BLaER1 treated with 17β-estradiol and CSF1 and Interleukin-3, amounts not matched to agents 10 nM and 100 nM (cell line): ENCODE results near the gene LHX2.

Experiments used
- H3K27ac ChIP-seq, 11 experiments: shearing (Covaris generic); formaldehyde crosslinking; 2 replicates each; pipeline ENCODE4 v1.8.1; 2022
- H3K27me3 ChIP-seq, 11 experiments: shearing (Covaris generic); formaldehyde crosslinking; 2 replicates each; pipeline ENCODE4 v1.8.1; 2022
- H3K36me3 ChIP-seq, 11 experiments: shearing (Covaris generic); formaldehyde crosslinking; 2 replicates each; pipeline ENCODE4 v1.8.1; 2022
- H3K4me1 ChIP-seq, 10 experiments: shearing (Covaris generic); formaldehyde crosslinking; 2 replicates each; pipeline ENCODE4 v1.8.1; 2022
- H3K4me2 ChIP-seq, 11 experiments: shearing (Covaris generic); formaldehyde crosslinking; 2 replicates each; pipeline ENCODE4 v1.8.1; 2022
- H3K4me3 ChIP-seq, 10 experiments: shearing (Covaris generic); formaldehyde crosslinking; 2 replicates each; pipeline ENCODE4 v1.8.1; 2022
- H3K9ac ChIP-seq, 11 experiments: shearing (Covaris generic); formaldehyde crosslinking; 2 replicates each; pipeline ENCODE4 v1.8.1; 2022
- H3K9me3 ChIP-seq, 11 experiments: shearing (Covaris generic); formaldehyde crosslinking; replicated peaks in 1 of 11; 2 replicates each; pipeline ENCODE4 v1.8.1; 2022
- H4K20me1 ChIP-seq, 11 experiments: shearing (Covaris generic); formaldehyde crosslinking; 2 replicates each; pipeline ENCODE4 v1.8.1; 2022
- Cebpa-rat ChIP-seq, 11 experiments: shearing (Covaris generic); IDR thresholded peaks; 2 replicates each; pipeline ENCODE4 v1.8.1; 2022

Gene LHX2

GRCh38 chr9:124008303-124008693, 3.3 kb upstream of the LHX2 start:
- Histone ChIP-seq H3K27me3 (peaks cover 100% of the 10 kb centered on the region in 11 experiments), H4K20me1 (peaks cover 61 to 96% (median 88%) of the 10 kb centered on the region in 11 experiments; a peak in 21 of 22 replicates), H3K36me3 (no peaks in the 10 kb centered on the region), H3K27ac (no peak overlapping the region), H3K4me2 (peak overlapping the region in 10 of 11 experiments; percentile 13 to 91 (median 49); a peak in 17 of 22 replicates), H3K4me1 (peaks cover 11 to 55% (median 29%) of the 10 kb centered on the region in 10 experiments; a peak in 16 of 20 replicates), H3K9ac (0 out of 22 replicates have a peak overlapping the region, but pooled peaks of 1 of the 11 experiments have one; percentile 13), H3K9me3 (peaks cover 9 to 23% (median 14%) of the 10 kb centered on the region in 11 experiments), H3K4me3 (peak overlapping the region in 4 of 10 experiments; percentile 38 to 58 (median 40); a peak in 8 of 20 replicates)
- no peak for TF ChIP-seq Cebpa-rat (IDR thresholded peaks at IDR 0.05)

GRCh38 chr9:124008694-124009530, 2.7 kb upstream of the LHX2 start:
- Histone ChIP-seq H4K20me1 (peaks cover 66 to 96% (median 89%) of the 10 kb centered on the region in 11 experiments; a peak in 21 of 22 replicates), H3K4me1 (peaks cover 11 to 55% (median 29%) of the 10 kb centered on the region in 10 experiments; a peak in 16 of 20 replicates), H3K9me3 (peaks cover 9 to 25% (median 14%) of the 10 kb centered on the region in 11 experiments), H3K9ac (0 out of 22 replicates have a peak overlapping the region, but pooled peaks of 1 of the 11 experiments have one; percentile 13), H3K27ac (no peak overlapping the region), H3K36me3 (no peaks in the 10 kb centered on the region), H3K4me2 (peak overlapping the region in 10 of 11 experiments; percentile 13 to 91 (median 49); a peak in 17 of 22 replicates), H3K4me3 (peak overlapping the region in 4 of 10 experiments; percentile 38 to 58 (median 40); a peak in 8 of 20 replicates), H3K27me3 (peaks cover 100% of the 10 kb centered on the region in 11 experiments)
- TF ChIP-seq Cebpa-rat (IDR thresholded peaks at IDR 0.05), result no peak

DNA sequence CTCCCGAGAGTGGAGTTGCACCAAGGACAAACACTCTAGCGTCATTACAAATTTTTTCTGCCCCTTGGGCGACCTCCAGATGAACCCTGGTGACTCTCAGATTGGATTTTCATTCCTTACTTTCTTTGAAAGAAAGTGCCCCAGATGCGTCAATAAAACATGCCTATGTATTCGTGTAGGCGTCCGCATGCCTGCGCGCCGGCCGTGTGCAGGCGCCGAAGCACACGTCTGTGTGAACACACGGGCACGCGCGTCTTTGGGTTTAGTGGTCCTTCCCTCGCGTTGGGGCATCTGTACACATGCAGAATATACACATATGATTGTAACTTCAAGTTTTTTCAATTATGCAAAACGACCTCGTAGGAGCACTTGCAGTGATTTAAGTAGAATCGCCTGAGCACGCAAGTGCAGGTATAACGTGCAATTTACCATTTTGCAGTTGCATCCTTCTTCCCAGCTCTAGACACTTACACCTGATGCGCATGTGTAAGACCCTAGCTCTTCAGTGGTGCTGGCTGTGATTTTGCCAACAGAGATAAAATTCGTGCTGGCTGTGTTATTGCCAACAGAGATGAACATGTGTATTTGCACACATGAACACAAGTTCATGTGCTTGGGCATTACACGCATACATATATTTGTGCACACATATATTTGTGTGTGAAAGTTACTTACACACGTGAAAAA, 1.9 kb upstream of the LHX2 start:
- Histone ChIP-seq H3K4me3 (0 out of 20 replicates have a peak overlapping the region, but pooled peaks of 1 of the 10 experiments have one; percentile 58), H3K9me3 (peaks cover 9 to 26% (median 15%) of the 10 kb centered on the region in 11 experiments), H3K4me1 (peaks cover 11 to 55% (median 29%) of the 10 kb centered on the region in 10 experiments; a peak in 16 of 20 replicates), H3K4me2 (no peak overlapping the region), H3K27me3 (peaks cover 100% of the 10 kb centered on the region in 11 experiments), H3K27ac (no peak overlapping the region), H4K20me1 (peaks cover 66 to 96% (median 87%) of the 10 kb centered on the region in 11 experiments; a peak in 21 of 22 replicates), H3K9ac (no peak overlapping the region), H3K36me3 (no peaks in the 10 kb centered on the region)
- no peak for TF ChIP-seq Cebpa-rat (IDR thresholded peaks at IDR 0.05)

DNA sequence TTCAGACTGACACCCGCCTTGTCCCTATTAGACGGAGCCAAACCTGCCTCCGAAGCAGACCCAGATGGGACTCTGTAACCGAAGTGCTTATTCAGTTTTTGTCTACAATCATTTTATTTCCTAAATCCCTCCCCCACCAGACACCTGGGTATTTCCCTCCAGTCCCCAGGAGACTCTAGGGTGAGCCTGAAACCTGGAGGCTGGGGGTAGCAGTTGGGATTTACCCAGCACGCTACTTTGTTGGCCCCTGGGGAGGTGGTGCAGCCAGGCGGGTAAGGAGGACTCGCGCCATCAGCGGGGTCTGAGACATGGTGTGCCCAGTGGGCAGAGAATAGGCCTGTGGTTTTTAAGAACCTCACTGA, 1.3 kb upstream of the LHX2 start:
- H3K36me3 ChIP-seq, result no peaks in the 10 kb centered on the region
- peak overlapping the region in 2 of 11 experiments; percentile 72 to 73; a peak in 2 of 22 replicates for H3K4me2 ChIP-seq
- H3K27ac ChIP-seq, result no peak overlapping the region
- H4K20me1 ChIP-seq, result peaks cover 66 to 98% (median 87%) of the 10 kb centered on the region in 11 experiments; a peak in 21 of 22 replicates
- peaks cover 100% of the 10 kb centered on the region in 11 experiments for H3K27me3 ChIP-seq
- H3K9ac ChIP-seq, result no peak overlapping the region
- H3K4me1 ChIP-seq, result peaks cover 11 to 55% (median 29%) of the 10 kb centered on the region in 10 experiments; a peak in 16 of 20 replicates
- no peak for TF ChIP-seq Cebpa-rat (IDR thresholded peaks at IDR 0.05)
- H3K9me3 ChIP-seq, result peaks cover 9 to 29% (median 15%) of the 10 kb centered on the region in 11 experiments
- no peak overlapping the region for H3K4me3 ChIP-seq

DNA sequence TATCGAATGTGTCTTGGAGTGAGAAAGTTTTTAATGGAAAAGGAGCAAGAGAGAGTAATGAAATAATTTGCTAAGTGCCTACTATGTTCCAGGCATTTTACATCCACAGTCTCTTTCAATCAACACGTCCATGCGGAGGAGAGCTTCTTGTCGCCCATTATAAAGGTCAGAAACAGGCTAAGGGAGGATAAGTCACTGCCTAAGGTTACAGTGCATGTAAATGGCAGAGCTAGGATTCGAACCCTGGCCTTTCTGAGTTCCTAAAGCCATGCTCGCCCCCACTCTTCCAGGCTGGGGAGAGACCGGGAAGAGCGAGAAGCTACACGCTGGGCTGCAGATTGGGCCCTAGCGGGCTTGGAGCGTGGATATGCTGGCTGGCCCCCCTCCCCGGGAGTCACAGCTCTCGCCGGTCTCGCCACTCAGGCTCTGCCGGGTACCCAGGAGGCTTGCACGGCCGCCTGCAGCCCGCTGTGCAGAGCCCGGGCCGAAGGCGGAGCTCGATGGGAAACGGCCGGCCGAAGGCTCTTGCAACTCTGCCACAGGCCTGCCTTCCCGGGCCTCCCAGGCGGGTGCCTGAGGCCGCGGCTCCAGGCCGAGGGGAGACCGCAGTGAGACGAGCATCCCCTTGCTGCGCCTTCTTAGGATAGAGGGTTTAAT, 775 bp upstream of the LHX2 start:
- Histone ChIP-seq H3K9ac (no peak overlapping the region), H3K36me3 (no peaks in the 10 kb centered on the region), H3K4me3 (peak overlapping the region in 7 of 10 experiments; percentile 15 to 55 (median 44); a peak in 10 of 20 replicates), H3K4me1 (peaks cover 11 to 57% (median 29%) of the 10 kb centered on the region in 10 experiments; a peak in 16 of 20 replicates), H3K4me2 (peak overlapping the region; percentile 41 to 93 (median 73)), H3K27me3 (peaks cover 100% of the 10 kb centered on the region in 11 experiments), H3K27ac (no peak overlapping the region), H4K20me1 (peaks cover 66 to 98% (median 90%) of the 10 kb centered on the region in 11 experiments; a peak in 21 of 22 replicates), H3K9me3 (peaks cover 9 to 31% (median 18%) of the 10 kb centered on the region in 11 experiments)
- no peak for TF ChIP-seq Cebpa-rat (IDR thresholded peaks at IDR 0.05)

- peaks cover 14 to 57% (median 34%) of the 10 kb centered on the region in 10 experiments; a peak in 17 of 20 replicates for H3K4me1 ChIP-seq
- H3K4me3 ChIP-seq, result peak overlapping the region in 9 of 10 experiments; percentile 42 to 66 (median 53); a peak in 14 of 20 replicates
- H3K4me2 ChIP-seq, result peak overlapping the region; percentile 68 to 93 (median 73); a peak in 19 of 22 replicates
- H3K9ac ChIP-seq, result no peak overlapping the region
- H4K20me1 ChIP-seq, result peaks cover 70 to 100% (median 90%) of the 10 kb centered on the region in 11 experiments; a peak in 21 of 22 replicates
- H3K27me3 ChIP-seq, result peaks cover 100% of the 10 kb centered on the region in 11 experiments
- no peak overlapping the region for H3K27ac ChIP-seq
- peaks cover 9 to 31% (median 18%) of the 10 kb centered on the region in 11 experiments for H3K9me3 ChIP-seq
- no peak for TF ChIP-seq Cebpa-rat (IDR thresholded peaks at IDR 0.05)
- no peaks in the 10 kb centered on the region for H3K36me3 ChIP-seq
Measured at GRCh38 chr9:124012368-124013301, 1.1 kb downstream of the LHX2 start.
